Stimulated activated CD4-positive, alpha-beta T cell treated with anti-CD3 and anti-CD28 coated beads, Interleukin-4, amount 100 ng/mL, for 24 hours (primary cell): ENCODE data around the gene TMOD1.

Source experiments
- DNase-seq: peaks from one replicate; pipeline ENCODE4 v3.0.0-alpha.2; 2020

Gene TMOD1

DNA sequence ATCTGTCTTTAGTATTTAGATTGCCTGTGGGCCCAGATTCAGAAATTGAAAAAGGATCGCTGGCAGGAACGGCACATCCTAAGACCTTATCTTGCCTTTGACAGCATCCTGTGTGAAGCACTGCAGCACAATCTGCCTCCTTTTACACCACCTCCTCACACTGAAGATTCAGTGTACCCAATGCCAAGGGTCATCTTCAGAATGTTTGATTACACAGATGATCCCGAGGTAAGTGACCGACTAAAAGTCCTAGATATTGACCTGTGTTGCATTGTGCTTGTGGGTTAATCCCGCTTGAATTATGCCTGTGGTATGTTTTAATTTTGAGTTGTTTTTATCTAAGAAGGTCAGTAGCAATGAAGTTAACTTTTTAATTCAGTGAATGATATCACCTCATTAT lies 146.5 kb downstream of the TMOD1 start:
- DNase-seq = no peak
